ENCODE results near the gene WDR7.

The WDR7 gene

GRCh38 chr18:56812674-56813073 is 161.5 kb downstream of the WDR7 start:
- DNase-seq, result no peak

GRCh38 chr18:56815926-56816325 is 164.8 kb downstream of the WDR7 start:
- no peak for DNase-seq

GRCh38 chr18:56823986-56824565 is 172.9 kb downstream of the WDR7 start:
- DNase-seq, result no peak

GRCh38 chr18:56825321-56825720 is 174.2 kb downstream of the WDR7 start:
- DNase-seq, result no peak

GRCh38 chr18:56825878-56826277 is 174.7 kb downstream of the WDR7 start:
- no peak for DNase-seq

- DNase-seq, result no peak
Observed at GRCh38 chr18:56831988-56832387, 180.8 kb downstream of the WDR7 start.

GRCh38 chr18:56835331-56835730 is 184.2 kb downstream of the WDR7 start:
- DNase-seq, result no peak

GRCh38 chr18:56836173-56836572 is 185.0 kb downstream of the WDR7 start:
- no peak for DNase-seq

- DNase-seq, result no peak
Observed at GRCh38 chr18:56841836-56842235, 190.7 kb downstream of the WDR7 start.

- DNase-seq, result no peak
Observed at GRCh38 chr18:56843241-56843640, 192.1 kb downstream of the WDR7 start.

- no peak for DNase-seq
Observed at GRCh38 chr18:56844556-56844955, 193.4 kb downstream of the WDR7 start.

- no peak for DNase-seq
Observed at GRCh38 chr18:56851774-56852173, 200.6 kb downstream of the WDR7 start.

GRCh38 chr18:56853961-56854360 is 202.8 kb downstream of the WDR7 start:
- DNase-seq, result no peak

GRCh38 chr18:56861244-56861643 is 210.1 kb downstream of the WDR7 start:
- DNase-seq, result no peak

GRCh38 chr18:56869189-56869777 is 218.1 kb downstream of the WDR7 start:
- DNase-seq, result peak; percentile 49

- no peak for DNase-seq
Observed at GRCh38 chr18:56870982-56871381, 219.8 kb downstream of the WDR7 start.

- no peak for DNase-seq
Observed at GRCh38 chr18:56872140-56872539, 221.0 kb downstream of the WDR7 start.

- DNase-seq, result no peak
Observed at GRCh38 chr18:56873441-56874140, 222.4 kb downstream of the WDR7 start.

GRCh38 chr18:56878711-56879110 is 227.6 kb downstream of the WDR7 start:
- DNase-seq, result no peak

- DNase-seq, result no peak
Observed at GRCh38 chr18:56884511-56884910, 233.4 kb downstream of the WDR7 start.

GRCh38 chr18:56888978-56889377 is 237.8 kb downstream of the WDR7 start:
- no peak for DNase-seq

GRCh38 chr18:56889621-56890020 is 238.5 kb downstream of the WDR7 start:
- DNase-seq, result no peak

- DNase-seq, result no peak
Observed at GRCh38 chr18:56890632-56891031, 239.5 kb downstream of the WDR7 start.

GRCh38 chr18:56891116-56891515 is 240.0 kb downstream of the WDR7 start:
- no peak for DNase-seq

- DNase-seq, result no peak
Observed at GRCh38 chr18:56891870-56892269, 240.7 kb downstream of the WDR7 start.

Data from DMS79 treated with DMSO at 0.1 percent for 48 hours (cell line).